Tibial artery (tissue), 4 donors: Measurements from ENCODE around the gene RPH3AL.
A peak's percentile ranks its signal among the peaks of the same experiment; 100 is the strongest.

Experiments
- DNase-seq, 2 donors: peaks; one replicate each; pipeline ENCODE4 v3.0.0-alpha.2; 2019
- H3K27ac ChIP-seq, 2 donors: fragments of 200-600 bp; sonication (generic) in 1 of 2; 1 replicate in 1 of 2; 2 replicates in 1 of 2; pipeline ENCODE4 v1.5.1; 2018 to 2019; ENCODE audit warnings: mild to moderate bottlenecking in 1 of 2
- H3K27me3 ChIP-seq, 2 donors: fragments of 200-600 bp; sonication (generic) in 1 of 2; one replicate each; pipeline versions ENCODE4 v1.5.1 to v1.6.0; 2016 to 2019
- H3K36me3 ChIP-seq, 3 donors: fragments of 200-600 bp; sonication (generic) in 2 of 3; one replicate each; pipeline ENCODE4 v1.5.1; 2016 to 2019; ENCODE audit warnings: mild to moderate bottlenecking in 2 of 3
- H3K4me1 ChIP-seq, 4 donors: fragments of 200-600 bp; sonication (generic) in 2 of 4; 1 replicate in 3 of 4; 2 replicates in 1 of 4; pipeline ENCODE4 v1.5.1; 2016 to 2019
- H3K4me3 ChIP-seq, 2 donors: fragments of 200-600 bp; sonication (generic) in 1 of 2; 1 replicate in 1 of 2; 2 replicates in 1 of 2; pipeline ENCODE4 v1.5.1; 2018 to 2019; ENCODE audit warnings: mild to moderate bottlenecking in 2 of 2
- H3K9me3 ChIP-seq, 3 donors: fragments of 200-600 bp; sonication (generic) in 1 of 3; one replicate each; pipeline ENCODE4 v1.5.1; 2016 to 2019
- intact Hi-C: fragments of 100-400 bp; cut with DNase I; formaldehyde crosslinking; loops from one replicate; pipeline ENCODE4 v1.15.0; 2023; ENCODE audit warnings: low total_unique reads
- TF ChIP-seq, protein P1 (sequence below), 2 experiments: fragments of 200-600 bp in 1 of 2; fragments of 450-650 bp in 1 of 2; IDR thresholded peaks; one replicate each; pipeline ENCODE4 v1.5.1; 2017 to 2019; ENCODE audit warnings: antibody characterized with exemption in 2 of 2, mild to moderate bottlenecking in 1 of 2, moderate library complexity in 1 of 2

RPH3AL gene

DNA sequence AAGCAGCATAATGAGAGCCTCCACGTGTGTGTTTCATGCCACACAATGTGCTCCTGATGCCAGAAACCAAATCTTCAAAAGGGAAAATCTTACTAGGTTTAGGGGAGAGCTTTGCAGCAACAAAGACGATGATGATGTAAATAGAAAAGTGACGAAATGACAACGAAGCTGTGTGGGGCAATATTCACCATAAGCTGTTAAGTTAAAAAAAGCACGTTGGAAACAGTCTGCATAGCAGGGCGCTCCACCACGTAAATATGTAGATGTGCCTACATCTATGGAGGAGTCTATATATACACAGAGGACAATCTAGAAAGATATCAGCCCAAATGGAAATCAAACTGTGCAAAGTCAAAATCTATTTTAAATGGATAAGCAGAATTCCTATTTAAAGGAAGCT lies 61.0 kb downstream of the RPH3AL start:
- Histone ChIP-seq H3K9me3 (no peaks in the 10 kb centered on the region), H3K27ac (no peak overlapping the region), H3K4me3 (no peak overlapping the region), H3K27me3 (peaks cover 0 to 41% of the 10 kb centered on the region in 2 donors), H3K36me3 (no peaks in the 10 kb centered on the region), H3K4me1 (no peaks in the 10 kb centered on the region)
- peak in 1 of 2 donors; percentile 2 for DNase-seq
- intact Hi-C loops = no loop called here
- TF ChIP-seq, protein P1, sequence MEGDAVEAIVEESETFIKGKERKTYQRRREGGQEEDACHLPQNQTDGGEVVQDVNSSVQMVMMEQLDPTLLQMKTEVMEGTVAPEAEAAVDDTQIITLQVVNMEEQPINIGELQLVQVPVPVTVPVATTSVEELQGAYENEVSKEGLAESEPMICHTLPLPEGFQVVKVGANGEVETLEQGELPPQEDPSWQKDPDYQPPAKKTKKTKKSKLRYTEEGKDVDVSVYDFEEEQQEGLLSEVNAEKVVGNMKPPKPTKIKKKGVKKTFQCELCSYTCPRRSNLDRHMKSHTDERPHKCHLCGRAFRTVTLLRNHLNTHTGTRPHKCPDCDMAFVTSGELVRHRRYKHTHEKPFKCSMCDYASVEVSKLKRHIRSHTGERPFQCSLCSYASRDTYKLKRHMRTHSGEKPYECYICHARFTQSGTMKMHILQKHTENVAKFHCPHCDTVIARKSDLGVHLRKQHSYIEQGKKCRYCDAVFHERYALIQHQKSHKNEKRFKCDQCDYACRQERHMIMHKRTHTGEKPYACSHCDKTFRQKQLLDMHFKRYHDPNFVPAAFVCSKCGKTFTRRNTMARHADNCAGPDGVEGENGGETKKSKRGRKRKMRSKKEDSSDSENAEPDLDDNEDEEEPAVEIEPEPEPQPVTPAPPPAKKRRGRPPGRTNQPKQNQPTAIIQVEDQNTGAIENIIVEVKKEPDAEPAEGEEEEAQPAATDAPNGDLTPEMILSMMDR (IDR thresholded peaks at IDR 0.05) = no peak

DNA sequence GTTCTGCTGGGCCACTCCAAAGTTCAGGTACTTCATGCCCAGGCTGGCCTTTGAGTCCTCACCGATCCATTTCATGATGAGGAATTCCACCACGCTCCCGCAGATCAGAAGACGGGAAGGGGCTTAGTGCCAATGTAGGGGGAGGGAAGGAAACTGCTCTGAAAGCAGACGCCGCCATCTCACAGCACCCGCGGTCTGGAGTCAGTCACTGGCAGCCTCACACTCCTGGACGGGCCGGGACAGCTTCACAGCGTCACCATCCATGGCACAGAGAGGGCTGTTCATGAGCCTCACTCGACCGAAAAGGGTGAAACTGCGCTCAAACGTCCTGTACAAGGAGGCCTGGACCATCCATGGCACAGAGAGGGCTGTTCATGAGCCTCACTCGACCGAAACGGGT lies 62.0 kb downstream of the RPH3AL start:
- H3K9me3 ChIP-seq = no peaks in the 10 kb centered on the region
- DNase-seq = peak; percentile 7 to 33
- H3K36me3 ChIP-seq = no peaks in the 10 kb centered on the region
- H3K4me1 ChIP-seq = no peaks in the 10 kb centered on the region
- no peak overlapping the region for H3K27ac ChIP-seq
- H3K4me3 ChIP-seq = no peak overlapping the region
- TF ChIP-seq, protein P1 (IDR thresholded peaks at IDR 0.05) = no peak
- intact Hi-C loops = no loop called here
- H3K27me3 ChIP-seq = peaks cover 0 to 39% of the 10 kb centered on the region in 2 donors

DNA sequence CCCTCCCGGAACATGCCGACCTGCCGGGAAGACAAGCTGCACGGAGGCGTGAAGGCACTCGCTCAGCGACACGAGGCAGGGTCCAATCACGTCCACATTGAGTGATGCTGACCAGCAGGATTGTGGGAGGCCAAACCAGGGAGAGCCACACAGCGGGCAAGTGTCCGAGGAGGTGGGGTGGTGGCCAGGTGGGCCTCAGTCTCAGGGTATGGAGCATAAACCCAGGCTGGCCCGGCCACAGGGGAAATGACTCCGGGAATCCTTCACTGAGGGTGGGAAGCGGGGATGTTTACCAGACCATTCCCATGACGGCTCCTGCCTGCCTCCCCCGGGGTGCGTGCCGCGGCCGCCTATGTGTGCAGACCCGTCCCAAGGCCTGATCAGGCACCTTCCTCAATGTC lies 62.5 kb downstream of the RPH3AL start:
- no peak overlapping the region for H3K4me3 ChIP-seq
- H3K36me3 ChIP-seq = no peaks in the 10 kb centered on the region
- no peaks in the 10 kb centered on the region for H3K4me1 ChIP-seq
- H3K27ac ChIP-seq = no peak overlapping the region
- peaks cover 0 to 39% of the 10 kb centered on the region in 2 donors for H3K27me3 ChIP-seq
- peak; percentile 5 to 56 for DNase-seq
- H3K9me3 ChIP-seq = no peaks in the 10 kb centered on the region
- intact Hi-C loops = no loop called here
- TF ChIP-seq, protein P1 (IDR thresholded peaks at IDR 0.05) = no peak

DNA sequence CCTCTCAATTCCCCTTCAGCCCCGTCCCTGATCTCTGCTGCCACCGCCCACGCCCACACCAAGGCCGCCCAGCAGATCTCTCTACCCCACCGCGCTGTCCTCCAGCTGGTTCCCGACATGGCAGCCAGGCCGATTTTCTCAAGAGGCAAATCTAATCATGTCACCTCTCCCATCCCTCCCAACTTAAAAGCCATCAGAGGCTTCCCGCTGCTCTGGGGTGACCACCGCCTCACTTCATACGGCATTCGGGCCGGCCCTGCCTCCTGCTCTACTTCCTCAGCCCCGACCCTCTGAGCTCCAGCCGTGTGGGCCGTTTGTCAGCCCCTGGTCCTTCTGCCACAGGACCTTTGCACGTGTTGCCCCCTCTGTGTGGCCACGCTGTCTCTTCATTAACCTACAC lies 63.2 kb downstream of the RPH3AL start:
- intact Hi-C loops = no loop called here
- Histone ChIP-seq H3K4me1 (no peaks in the 10 kb centered on the region), H3K27me3 (peaks cover 0 to 44% of the 10 kb centered on the region in 2 donors), H3K4me3 (no peak overlapping the region), H3K36me3 (no peaks in the 10 kb centered on the region), H3K27ac (no peak overlapping the region), H3K9me3 (no peaks in the 10 kb centered on the region)
- TF ChIP-seq, protein P1 (IDR thresholded peaks at IDR 0.05) = no peak
- peak; percentile 6 to 19 for DNase-seq

DNA sequence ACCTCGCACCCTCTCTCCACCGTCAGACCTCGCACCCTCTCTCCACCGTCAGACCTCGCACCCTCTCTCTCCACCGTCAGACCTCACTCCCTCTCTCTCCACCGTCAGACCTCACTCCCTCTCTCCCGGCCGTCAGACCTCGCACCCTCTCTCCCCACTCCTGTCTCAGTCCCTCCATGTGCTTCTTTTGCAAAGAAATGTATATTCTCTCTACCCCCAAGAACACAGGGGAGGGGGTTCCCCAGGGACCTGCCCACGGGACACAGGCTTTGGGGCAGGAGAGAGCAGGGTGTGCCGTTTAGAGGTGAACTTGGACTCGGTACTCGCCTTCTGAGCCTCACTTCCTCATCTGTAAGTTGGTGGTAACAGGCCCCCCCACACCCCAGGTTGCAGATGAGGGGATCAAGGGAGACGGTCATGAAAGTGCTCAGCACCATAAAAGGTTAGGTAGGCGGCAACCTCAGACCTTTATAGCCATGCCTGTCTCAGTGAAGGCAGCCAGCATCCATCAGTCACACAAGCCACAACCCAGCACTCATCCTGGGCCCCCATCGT lies 63.7 kb downstream of the RPH3AL start:
- intact Hi-C loops = no loop called here
- DNase-seq = peak in 1 of 2 donors; percentile 42
- TF ChIP-seq, protein P1 (IDR thresholded peaks at IDR 0.05) = no peak
- H3K4me1 ChIP-seq = no peaks in the 10 kb centered on the region
- no peaks in the 10 kb centered on the region for H3K9me3 ChIP-seq
- no peak overlapping the region for H3K27ac ChIP-seq
- peaks cover 0 to 40% of the 10 kb centered on the region in 2 donors for H3K27me3 ChIP-seq
- H3K4me3 ChIP-seq = no peak overlapping the region
- H3K36me3 ChIP-seq = no peaks in the 10 kb centered on the region

DNA sequence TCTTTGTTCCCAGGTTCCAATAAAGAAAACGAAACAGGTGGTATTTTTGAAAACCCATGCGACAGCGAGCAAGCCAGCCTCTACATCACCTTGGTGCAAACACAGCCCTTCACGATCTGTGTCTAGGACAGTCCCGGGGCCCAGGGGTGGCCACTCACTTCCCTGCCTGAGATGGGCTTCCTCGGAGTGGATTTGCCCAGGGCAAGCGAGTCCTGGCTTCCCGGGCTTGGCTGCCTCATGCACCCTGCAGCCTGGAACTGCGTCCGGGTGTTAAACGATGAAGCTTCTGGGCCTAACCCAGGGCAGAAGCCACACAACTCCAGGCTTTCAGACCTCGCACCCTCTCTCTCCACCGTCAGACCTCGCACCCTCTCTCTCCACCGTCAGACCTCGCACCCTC lies 66.0 kb downstream of the RPH3AL start:
- no peaks in the 10 kb centered on the region for H3K4me1 ChIP-seq
- H3K9me3 ChIP-seq = no peaks in the 10 kb centered on the region
- H3K27me3 ChIP-seq = peaks cover 0 to 26% of the 10 kb centered on the region in 2 donors
- H3K4me3 ChIP-seq = no peak overlapping the region
- intact Hi-C loops = no loop called here
- H3K27ac ChIP-seq = no peak overlapping the region
- DNase-seq = no peak
- TF ChIP-seq, protein P1 (IDR thresholded peaks at IDR 0.05) = no peak
- no peaks in the 10 kb centered on the region for H3K36me3 ChIP-seq
